Measurements from ENCODE around the gene BAZ2B. TPM values are rescaled to one million over a fixed set of nuclear protein-coding genes. Genes with fewer than 3 reads are reported as not detected.

BAZ2B gene
- total RNA-seq, 1 donor from 2014 or later: 226 TPM

DNA sequence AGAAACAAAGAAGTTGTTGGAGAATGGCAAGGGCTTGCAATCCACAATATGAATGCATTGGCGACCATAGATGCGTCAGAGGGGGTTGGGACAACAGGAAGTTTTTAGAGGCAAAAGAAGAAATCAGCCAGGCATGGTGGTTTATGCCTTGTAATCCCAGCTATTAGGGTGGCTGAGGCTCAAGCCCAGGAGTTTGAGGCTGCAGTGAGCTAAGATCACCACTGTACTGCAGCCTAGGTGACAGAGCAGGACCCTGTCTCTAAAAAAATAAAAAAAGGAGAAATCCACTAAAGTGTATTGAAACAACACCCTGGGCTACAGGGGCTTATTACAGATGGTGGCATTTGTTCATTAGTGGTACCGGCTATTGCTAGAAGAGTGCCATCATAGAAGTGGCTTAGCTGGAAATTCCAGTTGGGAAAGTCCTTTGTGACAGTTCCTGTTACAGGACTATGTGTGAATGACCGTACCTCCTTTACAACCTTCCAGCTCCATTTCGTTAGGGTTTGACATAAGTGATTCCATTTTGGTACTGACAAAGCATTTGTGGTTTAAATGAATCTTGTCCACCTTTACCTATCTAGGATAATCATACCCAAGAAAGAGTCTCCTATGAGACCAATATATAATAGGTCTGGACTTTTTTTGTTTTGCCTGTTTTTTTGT, 319.2 kb downstream of the BAZ2B start:
- Mint-ChIP-seq H3K4me3 (ENCODE audit: unreplicated experiment) (no peak overlapping the region), H3K27me3 (ENCODE audit: unreplicated experiment) (no peaks in the 10 kb centered on the region), H3K4me1 (ENCODE audit: low read depth, unreplicated experiment) (no peaks in the 10 kb centered on the region), H3K9me3 (ENCODE audit: unreplicated experiment) (no peaks in the 10 kb centered on the region), H3K36me3 (ENCODE audit: unreplicated experiment) (no peaks in the 10 kb centered on the region), H3K27ac (ENCODE audit: unreplicated experiment) (no peak overlapping the region)
- TF ChIP-seq, protein P1, sequence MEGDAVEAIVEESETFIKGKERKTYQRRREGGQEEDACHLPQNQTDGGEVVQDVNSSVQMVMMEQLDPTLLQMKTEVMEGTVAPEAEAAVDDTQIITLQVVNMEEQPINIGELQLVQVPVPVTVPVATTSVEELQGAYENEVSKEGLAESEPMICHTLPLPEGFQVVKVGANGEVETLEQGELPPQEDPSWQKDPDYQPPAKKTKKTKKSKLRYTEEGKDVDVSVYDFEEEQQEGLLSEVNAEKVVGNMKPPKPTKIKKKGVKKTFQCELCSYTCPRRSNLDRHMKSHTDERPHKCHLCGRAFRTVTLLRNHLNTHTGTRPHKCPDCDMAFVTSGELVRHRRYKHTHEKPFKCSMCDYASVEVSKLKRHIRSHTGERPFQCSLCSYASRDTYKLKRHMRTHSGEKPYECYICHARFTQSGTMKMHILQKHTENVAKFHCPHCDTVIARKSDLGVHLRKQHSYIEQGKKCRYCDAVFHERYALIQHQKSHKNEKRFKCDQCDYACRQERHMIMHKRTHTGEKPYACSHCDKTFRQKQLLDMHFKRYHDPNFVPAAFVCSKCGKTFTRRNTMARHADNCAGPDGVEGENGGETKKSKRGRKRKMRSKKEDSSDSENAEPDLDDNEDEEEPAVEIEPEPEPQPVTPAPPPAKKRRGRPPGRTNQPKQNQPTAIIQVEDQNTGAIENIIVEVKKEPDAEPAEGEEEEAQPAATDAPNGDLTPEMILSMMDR (IDR thresholded peaks at IDR 0.05; ENCODE audit: partially characterized antibody, unreplicated experiment): no peak
- no peak for DNase-seq

DNA sequence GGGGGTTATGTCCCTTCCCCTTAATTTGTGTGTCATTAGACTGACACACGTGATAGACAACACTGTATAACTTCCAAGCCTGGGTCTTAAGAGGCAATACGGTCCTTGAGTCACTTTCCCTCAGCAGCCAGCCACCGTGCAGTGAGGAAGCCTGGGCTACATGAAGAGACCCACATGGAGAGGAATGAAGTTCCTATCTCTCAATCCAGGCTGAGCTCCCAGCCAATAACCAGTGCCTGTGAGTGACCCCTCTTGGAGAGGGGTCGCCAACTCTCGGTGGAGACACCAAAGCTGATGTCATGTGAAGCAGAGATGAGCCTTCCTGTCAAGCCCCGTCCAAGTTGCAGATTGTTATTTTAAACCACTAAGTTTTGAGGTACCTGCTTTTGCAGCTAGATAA, 324.2 kb downstream of the BAZ2B start:
- no peak for DNase-seq
- Mint-ChIP-seq H3K27ac (ENCODE audit: unreplicated experiment) (no peak overlapping the region), H3K4me3 (ENCODE audit: unreplicated experiment) (no peak overlapping the region)

DNA sequence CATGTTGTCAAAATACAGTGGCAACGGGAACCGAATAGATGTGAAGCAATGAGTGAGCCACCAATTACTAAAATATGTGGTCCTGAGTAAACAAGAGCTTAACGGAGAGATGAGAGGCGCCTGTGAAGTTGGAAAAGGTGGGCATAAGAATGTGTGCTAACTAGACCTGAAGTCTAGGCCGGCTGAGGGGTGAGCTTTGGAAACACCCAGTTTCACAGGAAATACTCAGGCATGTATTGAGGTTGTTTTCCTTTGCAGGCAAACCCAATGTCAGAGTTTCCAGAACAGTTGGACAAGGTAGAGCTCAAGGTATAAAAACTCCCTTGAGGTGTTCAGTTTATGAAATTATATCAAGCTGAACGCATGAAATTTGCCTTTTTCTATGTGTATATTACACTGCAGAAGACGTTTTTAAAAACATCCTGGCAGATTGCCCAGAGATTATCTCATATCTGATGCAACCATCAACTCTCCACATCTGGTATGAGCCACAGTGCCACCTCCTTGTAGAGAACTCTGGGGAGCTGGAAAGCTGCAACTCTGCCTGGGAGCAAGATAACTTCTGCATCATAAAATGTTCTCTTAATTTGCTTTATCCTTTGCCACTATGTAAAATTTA, 325.9 kb downstream of the BAZ2B start:
- H3K4me3 Mint-ChIP-seq (ENCODE audit: unreplicated experiment): no peak overlapping the region
- no peak for DNase-seq
- H3K36me3 Mint-ChIP-seq (ENCODE audit: unreplicated experiment): no peaks in the 10 kb centered on the region
- no peaks in the 10 kb centered on the region for H3K4me1 Mint-ChIP-seq (ENCODE audit: low read depth, unreplicated experiment)
- no peaks in the 10 kb centered on the region for H3K27me3 Mint-ChIP-seq (ENCODE audit: unreplicated experiment)
- H3K27ac Mint-ChIP-seq (ENCODE audit: unreplicated experiment): no peak overlapping the region
- TF ChIP-seq, protein P1 (IDR thresholded peaks at IDR 0.05; ENCODE audit: partially characterized antibody, unreplicated experiment): no peak
- peaks cover 3% of the 10 kb centered on the region for H3K9me3 Mint-ChIP-seq (ENCODE audit: unreplicated experiment)

More for the DNA sequence above, 324.2 kb downstream of the BAZ2B start:
- Mint-ChIP-seq H3K4me1 (ENCODE audit: low read depth, unreplicated experiment) (no peaks in the 10 kb centered on the region), H3K27me3 (ENCODE audit: unreplicated experiment) (no peaks in the 10 kb centered on the region), H3K36me3 (ENCODE audit: unreplicated experiment) (no peaks in the 10 kb centered on the region), H3K9me3 (ENCODE audit: unreplicated experiment) (no peaks in the 10 kb centered on the region)
- TF ChIP-seq, protein P1 (IDR thresholded peaks at IDR 0.05; ENCODE audit: partially characterized antibody, unreplicated experiment): no peak

DNA sequence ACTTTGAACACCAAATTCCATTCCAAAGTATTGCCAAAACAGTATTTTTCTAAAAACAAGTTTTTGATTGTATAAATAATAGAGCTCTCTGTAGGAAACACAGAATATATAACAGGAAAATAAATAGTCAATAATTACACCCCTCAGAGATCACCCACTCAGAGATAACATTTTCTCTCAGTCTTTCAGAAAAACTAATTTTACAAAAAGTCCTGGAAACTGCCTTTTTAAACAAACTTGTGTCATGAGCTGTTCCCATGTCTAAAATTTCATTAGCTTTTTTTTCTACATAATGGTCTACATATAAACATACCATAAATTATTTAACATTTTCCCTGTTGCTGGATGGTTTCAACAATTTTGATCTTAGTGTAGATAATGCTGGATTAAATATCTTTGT, 328.6 kb downstream of the BAZ2B start:
- H3K9me3 Mint-ChIP-seq (ENCODE audit: unreplicated experiment): peaks cover 3% of the 10 kb centered on the region
- H3K27me3 Mint-ChIP-seq (ENCODE audit: unreplicated experiment): no peaks in the 10 kb centered on the region
- H3K27ac Mint-ChIP-seq (ENCODE audit: unreplicated experiment): no peak overlapping the region
- H3K4me1 Mint-ChIP-seq (ENCODE audit: low read depth, unreplicated experiment): peaks cover 5% of the 10 kb centered on the region
- H3K36me3 Mint-ChIP-seq (ENCODE audit: unreplicated experiment): no peaks in the 10 kb centered on the region
- TF ChIP-seq, protein P1 (IDR thresholded peaks at IDR 0.05; ENCODE audit: partially characterized antibody, unreplicated experiment): no peak
- H3K4me3 Mint-ChIP-seq (ENCODE audit: unreplicated experiment): peak overlapping the region; percentile 91
- DNase-seq: no peak
